NCI-H187 treated with DMSO at 0.1 percent for 48 hours (cell line): ENCODE data around the gene ZNF804B.
A peak's percentile ranks its signal among the peaks of the same experiment; 100 is the strongest.

Experiments used
- DNase-seq: peaks from one replicate; lab custom pipeline; 2025; lab: John Stamatoyannopoulos, UW

Gene ZNF804B

DNA sequence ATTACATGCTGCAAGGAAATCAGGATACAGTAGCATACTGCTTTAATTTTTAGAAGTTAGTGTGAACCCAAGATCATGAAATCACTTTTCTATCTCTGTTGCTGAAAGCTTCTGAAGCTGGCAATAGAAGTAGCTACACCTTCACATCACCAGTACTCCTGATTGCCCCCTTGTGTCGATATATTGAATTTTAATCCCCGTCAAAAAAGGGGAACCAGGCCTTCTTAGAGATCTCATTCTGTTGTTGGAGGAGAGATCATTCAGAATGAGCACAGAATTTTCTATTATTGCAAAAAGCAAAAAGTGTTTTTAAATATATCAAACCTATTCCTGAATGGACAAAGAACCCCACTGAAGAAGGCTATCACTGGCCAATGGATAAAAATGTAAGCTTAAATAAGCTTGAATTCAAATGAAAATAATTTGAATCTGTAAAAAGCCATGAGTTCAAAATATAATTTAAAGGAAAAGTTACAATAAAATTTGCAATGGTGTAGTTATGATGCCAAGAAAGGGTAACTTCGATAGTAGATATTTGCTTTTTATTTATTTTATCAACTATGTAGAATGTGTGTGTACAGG lies 75.7 kb downstream of the ZNF804B start:
- peak; percentile 10 for DNase-seq

DNA sequence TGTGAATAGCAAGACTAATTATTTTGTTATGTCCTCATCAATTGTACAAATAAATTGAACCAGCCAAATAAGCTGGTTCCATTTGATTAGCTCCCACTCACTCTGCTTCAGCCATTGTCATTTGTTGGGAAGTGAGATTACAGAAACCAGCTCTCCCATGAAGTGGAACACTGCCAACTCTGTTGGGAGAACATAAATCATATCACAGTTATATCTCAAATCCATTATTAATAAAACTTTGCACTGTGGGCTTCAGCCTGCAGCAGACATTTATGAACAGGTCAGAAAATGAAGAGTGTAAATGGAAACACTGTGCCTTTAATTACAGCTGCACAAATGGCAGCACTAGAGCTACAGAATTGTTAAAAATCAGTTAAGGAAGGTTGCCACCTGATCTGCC lies 82.7 kb downstream of the ZNF804B start:
- DNase-seq = no peak

DNA sequence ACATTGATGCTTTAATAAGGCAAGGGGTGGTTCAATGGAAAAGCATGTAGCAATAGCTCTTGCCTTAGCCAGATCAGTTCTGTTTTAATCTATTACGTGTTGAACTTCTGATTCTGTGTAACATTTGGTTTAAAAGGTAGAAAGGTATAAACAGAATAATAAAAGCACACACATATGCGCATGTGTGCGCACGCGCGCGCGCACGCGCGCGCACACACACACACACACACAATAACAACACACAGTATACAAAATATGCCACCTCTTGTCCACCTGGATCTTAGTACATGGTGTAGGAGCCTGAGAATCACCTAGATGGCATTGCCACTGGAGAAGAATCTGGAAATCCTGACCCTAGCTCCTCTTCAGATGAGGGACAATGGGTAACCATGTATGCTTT lies 85.6 kb downstream of the ZNF804B start:
- DNase-seq = no peak

DNA sequence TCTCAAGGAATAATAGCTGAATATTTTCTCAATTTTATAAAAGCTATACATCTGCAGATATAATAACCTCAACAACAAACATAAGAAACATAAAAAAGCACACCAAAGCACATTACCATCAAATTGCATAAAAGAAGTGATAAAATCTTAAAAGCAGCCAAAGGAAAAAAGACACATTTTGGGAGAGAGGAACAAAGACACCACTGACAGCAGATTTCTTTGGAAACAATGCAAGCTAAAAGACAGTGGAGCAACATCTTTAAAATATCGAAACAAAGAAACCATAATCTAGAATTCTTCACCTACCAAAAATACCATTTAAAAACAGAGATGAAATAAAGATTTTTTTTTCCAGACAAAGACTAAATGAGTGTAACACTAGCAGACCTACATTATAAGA lies 91.7 kb downstream of the ZNF804B start:
- no peak for DNase-seq

DNA sequence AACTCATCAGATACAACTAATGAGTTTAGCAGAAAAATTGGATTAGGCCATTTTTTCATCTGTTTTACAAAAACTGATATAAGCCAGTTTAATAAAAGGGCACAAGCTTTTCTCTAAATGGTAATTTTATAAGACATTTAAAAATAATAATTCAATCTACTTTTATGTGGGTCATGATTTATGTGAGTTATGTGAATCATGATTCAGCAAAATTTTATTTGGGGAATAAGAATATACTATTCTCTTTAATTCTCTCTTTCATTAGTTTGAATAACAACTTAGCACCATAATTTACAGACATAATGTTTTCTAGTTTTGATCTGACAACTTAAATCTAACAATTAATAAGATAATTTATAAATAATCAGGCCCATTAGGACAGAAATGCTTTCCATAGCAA lies 99.8 kb downstream of the ZNF804B start:
- DNase-seq = no peak

DNA sequence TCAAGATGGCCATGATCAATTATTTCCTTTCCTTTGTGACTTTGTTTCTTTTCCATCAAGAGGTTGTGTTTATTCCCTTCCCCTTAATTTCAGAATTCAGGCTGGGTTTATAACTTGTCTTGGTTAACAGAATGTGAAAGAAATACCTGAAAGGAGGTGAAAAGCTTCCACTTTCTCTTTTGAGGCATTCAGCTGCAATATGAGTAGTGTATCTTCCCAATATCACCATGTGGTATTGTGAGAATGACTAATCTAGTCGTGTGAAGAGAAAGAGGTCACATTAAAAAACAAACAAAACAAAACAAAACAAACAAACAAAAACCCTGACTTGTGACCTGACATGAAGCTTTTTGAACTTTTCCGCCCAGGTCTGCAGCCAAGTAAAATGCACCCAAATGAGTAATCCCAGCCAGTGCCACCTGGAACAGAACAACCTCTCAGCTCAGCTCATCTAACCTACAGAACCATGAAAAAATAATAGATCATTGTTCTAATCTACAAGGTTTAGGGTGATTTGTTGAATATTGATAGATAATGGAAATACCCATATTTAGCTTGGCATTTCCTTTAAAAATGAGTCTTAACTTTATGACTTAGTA lies 106.9 kb downstream of the ZNF804B start:
- DNase-seq = no peak

DNA sequence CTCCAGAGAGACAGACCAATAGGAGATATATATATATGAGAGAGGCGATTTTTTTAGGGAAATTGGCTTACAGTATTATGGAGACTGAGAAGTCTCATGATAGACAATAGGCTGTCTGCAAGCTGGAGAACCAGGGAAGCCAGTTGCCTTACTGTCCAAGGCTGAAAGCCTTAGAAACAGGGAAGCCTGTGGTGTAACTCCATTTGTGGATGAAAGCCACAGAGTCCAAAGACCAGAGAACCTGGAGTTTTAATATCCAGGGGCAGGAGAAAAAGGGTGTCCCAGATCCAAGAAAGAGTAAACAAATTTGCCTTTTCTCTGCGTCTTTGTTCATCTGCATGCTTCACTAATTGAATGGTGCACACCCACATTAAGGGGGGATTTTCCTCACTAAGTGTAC lies 107.7 kb downstream of the ZNF804B start:
- no peak for DNase-seq

DNA sequence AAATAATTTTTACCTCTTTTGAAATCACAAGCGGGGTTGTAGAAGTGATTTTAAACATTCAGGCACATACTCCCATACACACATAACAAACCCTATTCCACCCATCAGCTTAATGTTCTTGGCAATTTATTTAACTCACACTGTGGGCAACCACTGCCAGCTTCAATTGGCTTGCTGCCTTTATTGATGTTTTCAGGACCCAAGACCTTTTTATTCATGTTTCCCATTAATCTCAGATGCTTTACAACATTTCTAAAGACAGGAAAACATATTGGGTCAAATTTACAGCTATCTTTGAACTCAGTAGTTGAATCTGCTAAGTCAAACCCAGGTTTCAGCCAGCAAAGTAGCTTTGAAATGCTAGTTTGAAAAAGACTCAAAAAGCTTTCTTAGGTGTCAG lies 109.0 kb downstream of the ZNF804B start:
- DNase-seq = no peak

DNA sequence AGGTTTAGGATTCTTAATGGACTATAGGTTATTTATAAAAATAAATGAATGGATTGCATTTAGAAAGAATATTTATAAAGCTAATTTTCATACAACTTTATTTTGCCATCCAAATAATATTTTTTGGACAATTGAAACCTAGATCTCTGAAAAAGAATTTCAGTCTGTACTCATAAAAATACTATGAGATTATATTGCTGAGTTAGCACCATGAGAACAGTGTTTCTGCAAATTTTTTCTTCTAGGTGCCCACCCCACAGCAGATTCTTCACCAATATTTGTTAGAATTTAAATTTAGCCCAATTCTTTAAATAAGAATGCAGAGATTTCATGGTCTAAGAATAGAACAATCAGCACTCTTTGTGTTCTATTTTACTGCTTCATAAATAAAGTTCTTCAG lies 121.6 kb downstream of the ZNF804B start:
- DNase-seq = no peak

DNA sequence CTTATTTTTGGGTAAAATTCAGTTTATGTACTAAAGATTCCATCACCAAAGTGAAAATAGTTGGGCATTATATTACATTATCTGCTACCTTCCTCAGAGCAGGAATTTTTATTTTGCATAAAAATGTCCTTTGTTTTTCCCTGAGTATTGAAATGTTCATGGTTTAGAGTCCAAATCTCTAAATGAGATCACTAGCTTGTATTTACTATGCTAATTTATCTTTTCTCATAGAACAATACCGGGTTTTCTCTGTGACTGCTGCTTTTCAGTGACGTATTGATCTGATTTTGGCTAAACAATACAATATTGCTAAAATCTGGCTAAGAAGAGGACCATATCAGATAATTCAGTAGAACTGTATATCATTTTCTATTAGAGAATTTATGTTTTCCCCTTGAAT lies 125.6 kb downstream of the ZNF804B start:
- no peak for DNase-seq

DNA sequence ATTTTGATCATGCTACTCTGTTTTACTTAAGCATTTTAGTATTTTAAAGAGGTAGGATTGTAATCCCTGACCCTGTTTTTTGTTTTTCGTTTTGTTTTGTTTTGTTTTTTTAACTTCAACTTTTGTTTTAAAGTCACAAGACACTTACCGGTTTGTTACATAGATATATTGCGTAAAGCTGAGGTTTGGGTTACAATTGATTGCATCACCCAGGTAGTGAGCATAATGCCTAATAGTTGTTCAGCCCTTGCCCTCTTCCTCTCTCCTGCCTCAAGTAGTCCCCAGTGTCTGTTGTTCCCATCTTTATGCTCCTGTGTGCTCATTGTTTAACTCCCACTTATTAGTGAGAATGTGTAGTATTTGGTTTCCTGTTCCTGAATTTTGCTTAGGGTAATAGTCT lies 129.2 kb downstream of the ZNF804B start:
- DNase-seq = no peak

DNA sequence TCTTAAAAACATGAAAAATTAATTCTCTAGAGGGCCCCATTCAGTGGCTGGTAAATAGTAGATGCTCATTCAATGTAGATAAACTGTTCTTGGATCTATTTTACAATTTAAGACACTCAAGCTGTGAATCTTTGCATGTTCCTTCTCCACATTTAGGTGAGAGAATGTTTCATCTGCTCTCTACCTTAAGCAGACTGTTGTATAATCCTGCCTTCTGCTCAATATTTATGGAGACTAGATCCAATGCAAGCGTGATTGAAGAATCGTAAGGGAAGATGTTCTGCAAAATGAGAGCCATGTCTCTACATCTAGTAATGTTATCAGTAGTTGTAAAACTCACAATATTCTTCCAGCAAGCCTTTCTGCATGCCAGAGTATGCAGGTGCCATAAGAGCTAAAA lies 151.0 kb downstream of the ZNF804B start:
- no peak for DNase-seq

DNA sequence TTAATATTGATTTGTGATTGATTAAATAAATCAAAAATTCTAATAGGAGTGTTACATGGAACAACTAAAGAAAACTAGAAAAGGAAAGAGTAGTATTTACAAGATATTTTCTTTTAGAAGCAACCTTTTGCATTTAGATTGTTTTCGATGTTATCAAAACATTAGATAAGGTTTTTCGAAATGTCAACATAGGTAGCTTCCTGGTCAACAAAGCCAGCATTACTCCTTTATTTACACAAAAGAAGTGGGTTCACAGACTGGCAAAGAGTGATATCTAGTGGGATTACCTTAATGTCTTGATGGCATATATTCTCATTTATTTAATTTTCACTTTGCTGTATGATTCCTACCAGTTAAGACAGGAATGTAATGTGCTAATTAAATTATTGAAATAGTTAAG lies 153.4 kb downstream of the ZNF804B start:
- DNase-seq = no peak

DNA sequence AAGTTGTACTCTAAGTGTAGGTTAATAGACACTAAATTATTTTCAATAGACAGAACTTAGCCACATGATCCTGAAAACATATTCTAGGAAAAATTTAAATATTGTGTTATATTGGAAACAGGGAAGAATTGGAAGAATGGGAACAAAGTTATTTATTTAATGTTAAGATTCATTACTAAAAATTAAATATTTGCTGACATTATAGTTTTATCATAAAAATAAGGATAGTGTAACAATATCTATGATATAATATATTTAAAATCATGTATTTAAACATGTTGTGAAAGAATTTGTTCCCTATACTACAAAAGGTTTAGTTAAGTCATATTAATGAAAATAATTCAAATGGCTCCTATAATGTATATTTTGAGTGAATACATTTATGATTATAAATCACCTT lies 156.1 kb downstream of the ZNF804B start:
- no peak for DNase-seq

DNA sequence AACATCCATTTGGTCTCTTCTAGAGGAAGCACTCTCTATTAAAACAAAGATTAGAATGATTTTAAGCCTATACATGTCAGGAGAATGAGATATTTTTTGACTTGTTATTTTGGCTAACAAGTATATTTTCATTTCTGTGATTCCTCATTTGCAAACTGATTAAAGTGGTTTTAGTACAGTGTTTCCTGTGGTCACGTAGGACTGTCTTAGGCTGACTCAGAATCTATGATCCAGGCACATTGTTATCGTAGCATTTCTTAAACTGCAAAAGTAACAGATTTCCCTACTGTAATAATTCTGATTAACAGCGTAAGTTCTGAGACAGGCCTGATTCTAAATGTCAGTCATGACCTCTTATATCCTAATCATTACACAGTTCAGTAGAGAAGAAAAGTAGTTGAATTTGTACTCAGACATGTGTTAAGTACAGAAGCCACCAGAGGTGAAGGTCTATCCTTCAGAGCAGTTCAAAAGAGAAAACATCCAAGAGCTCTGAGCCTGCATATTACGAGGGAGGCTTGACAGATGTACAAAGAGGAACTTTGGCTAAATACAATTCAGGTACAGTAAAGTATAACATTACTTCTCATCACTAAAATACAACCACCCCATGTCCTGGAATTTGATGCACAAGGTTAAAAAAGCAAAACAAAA lies 160.1 kb downstream of the ZNF804B start:
- no peak for DNase-seq

DNA sequence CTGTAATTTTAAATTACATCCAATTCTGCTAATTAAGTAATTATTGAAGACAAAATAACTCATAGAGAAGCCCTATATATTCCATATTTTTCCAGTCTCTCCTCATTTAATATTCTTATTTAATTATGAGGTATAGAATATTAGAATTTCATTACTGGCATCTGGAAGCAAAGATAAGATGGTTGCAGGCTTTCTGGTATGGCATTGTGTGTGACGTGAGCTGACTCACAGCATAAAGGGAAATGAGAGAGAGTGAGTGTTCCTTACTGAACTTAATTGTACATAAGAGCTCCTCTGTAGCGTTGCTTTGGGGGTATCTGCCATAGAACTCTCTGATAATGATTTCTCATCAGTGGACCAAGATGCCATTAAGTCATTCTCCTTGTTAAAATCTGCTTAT lies 163.4 kb downstream of the ZNF804B start:
- no peak for DNase-seq

DNA sequence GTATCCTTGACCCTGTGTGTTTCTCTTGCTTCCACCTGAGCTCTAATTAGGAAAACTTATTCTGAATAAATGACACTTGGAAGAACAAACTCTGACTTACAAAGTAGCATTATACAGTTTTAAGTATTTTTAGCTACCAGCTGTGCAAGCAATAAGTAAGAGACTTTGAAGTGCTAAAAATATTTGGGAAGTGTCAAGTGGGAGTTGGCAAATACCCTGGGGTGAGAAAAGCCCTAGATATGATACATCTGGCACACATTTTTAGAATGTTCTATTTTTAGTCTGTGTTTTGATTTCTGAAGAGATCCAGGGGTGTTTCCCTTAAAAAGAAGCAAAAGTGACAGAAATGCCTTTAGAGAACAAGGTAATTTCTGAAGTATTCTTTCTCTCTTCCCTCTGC lies 168.8 kb downstream of the ZNF804B start:
- no peak for DNase-seq

DNA sequence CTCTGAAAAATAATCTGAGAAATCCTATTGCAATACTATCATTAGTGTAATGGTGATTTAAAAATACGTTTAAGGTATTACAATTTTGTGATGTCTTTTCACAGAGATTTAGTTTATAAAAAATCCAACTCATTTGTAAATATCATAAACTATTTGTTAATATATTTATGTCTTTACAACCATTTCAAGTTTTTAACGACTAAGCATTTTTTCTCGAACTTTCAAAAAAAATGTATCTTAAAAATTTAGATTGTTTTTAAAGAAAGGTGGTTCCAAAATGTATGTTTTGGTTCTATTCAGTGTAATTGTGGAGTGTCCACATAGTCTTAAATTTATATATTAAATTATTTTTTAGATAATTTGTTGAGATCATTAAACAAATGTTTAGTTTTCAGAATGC lies 170.2 kb downstream of the ZNF804B start:
- no peak for DNase-seq

DNA sequence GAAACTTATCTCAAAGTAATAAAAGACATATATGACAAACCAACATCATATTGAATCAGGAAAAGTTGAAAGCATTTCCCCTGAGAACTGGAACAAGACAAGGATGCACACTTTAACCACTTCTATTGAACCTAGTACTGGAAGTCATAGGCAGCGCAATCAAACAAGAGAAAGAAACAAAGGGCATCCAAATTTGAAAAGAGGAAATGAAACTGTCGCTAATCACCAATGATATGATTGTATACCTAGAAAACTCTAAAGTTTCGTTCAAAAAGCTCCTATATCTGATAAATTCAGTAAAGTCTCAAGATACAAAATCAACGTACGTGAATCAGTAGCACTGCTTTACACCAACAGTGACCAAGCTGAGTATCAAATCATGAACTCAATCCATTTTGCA lies 173.8 kb downstream of the ZNF804B start:
- DNase-seq = no peak

DNA sequence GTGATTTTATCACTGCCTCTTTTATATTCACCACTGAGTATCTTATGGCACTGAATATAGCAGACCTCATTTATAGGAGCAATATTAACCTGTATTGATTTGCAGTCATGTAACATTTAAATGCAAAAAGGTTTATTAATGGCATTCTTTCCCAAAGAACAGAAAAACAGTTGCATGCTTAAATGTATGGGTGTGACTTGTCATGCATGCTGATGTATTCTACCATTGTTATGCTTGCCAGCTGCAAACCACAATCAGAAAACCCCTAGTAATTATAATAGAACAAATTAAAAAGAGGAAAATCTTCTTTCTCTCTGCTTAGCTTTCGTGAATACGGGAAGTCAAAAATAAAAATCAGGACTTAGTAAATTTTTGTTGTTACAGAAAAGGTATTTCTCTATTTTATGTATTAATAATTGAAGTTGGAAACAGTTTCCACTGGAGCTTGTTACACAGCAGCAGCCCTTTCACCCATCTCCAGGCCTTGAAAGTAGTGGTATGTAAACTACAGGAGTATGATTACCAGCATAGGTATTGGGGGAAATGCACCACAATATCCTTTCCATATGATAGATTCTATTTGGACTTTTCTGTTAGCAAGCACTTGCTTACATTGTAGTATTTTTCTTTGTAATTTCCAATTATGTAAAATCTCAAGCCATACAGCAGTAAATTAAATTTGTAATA lies 183.5 kb downstream of the ZNF804B start:
- no peak for DNase-seq

DNA sequence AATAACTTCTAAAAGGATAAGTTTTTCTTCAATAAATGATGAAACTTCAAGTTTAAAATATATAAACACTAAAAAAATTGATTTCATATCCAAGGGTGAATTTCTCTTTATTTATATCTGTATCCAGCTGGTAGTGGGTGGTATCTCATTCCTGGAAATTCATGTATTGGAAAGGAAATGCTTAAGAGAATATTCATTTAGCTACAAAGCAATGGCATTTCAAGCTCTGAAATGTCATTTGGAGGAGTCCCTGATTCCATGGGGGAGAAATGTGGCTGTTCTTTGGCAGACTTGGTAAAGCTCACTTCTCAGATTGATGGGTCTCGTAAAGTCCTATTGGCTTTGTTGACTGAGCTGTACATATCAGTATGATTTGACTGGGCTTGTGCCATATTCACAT lies 192.3 kb downstream of the ZNF804B start:
- DNase-seq = no peak

DNA sequence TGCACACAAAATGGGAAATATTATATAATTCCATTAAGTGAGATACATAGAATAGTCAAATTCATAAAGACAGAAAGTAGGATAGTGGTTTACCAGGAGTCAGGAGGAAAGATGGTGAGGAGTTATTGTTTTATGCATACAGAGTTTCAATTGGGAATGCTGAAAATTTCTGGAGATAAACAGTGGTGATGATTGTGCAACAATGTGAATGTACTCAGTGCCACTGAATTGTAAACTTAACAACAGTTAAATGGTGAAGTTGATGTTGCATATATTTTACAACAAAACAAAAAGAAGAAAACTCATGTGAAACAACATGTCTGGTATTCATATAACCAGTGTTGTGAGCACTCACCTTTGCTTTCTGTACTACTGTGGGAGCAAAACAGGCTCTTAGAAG lies 204.9 kb downstream of the ZNF804B start:
- DNase-seq = no peak

DNA sequence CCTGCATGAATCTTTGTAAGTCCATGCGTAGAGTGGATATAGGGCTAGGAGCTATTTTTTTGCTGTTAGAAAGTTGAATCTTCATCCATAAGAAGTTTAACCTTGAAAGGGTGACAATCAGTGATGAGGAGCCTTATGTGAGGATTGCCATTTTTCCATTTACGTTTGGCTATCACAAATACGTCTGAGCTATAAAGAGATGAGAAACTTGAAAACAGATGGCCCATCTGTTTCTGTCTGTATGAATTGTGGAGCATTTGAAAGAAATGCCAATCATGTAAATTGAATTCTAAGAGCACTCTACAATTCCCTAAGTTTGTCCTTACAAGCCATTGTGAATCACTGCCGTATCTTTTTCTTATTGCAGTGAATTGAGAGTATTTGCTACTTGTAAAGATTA lies 205.9 kb downstream of the ZNF804B start:
- no peak for DNase-seq
